MM.1S (cell line): ENCODE measurements around the gene LHX1.

ENCODE experiments used
- DNase-seq: peaks from one replicate; pipeline ENCODE4 v3.0.0-alpha.2; 2015
- H2AFZ ChIP-seq: fragments of 300-600 bp; sonication (generic); 2 replicates; pipeline ENCODE4 v1.6.0; 2016; ENCODE audit warnings: antibody characterized with exemption, low read length
- H3F3A ChIP-seq: fragments of 300-600 bp; sonication (generic); 2 replicates; pipeline ENCODE4 v1.6.1; 2016; ENCODE audit warnings: mild to moderate bottlenecking, antibody characterized with exemption, low read length, moderate library complexity, mixed read lengths; ENCODE audit not compliant: insufficient read depth
- H3K27ac ChIP-seq: fragments of 300-600 bp; sonication (generic); 2 replicates; pipeline ENCODE4 v1.5.1; 2016; ENCODE audit warnings: mild to moderate bottlenecking, low read length
- H3K27me3 ChIP-seq: fragments of 300-600 bp; sonication (generic); replicated peaks from 2 replicates; pipeline ENCODE4 v1.6.0; 2016; ENCODE audit warnings: low read length; ENCODE audit not compliant: insufficient read depth
- H3K36me3 ChIP-seq: fragments of 300-600 bp; sonication (generic); replicated peaks from 2 replicates; pipeline ENCODE4 v1.6.1; 2016; ENCODE audit warnings: mild to moderate bottlenecking, low read length, mixed read lengths; ENCODE audit not compliant: insufficient read depth
- H3K4me1 ChIP-seq: fragments of 300-600 bp; sonication (generic); 2 replicates; pipeline ENCODE4 v1.6.1; 2016; ENCODE audit warnings: low read length, mixed read lengths
- H3K4me2 ChIP-seq: fragments of 300-600 bp; sonication (generic); 2 replicates; pipeline ENCODE4 v1.6.0; 2016; ENCODE audit warnings: low read depth, low read length
- H3K4me3 ChIP-seq: fragments of 300-600 bp; sonication (generic); 2 replicates; pipeline ENCODE4 v1.5.1; 2016; ENCODE audit warnings: low read length, mixed read lengths
- H3K79me2 ChIP-seq: fragments of 300-600 bp; sonication (generic); 2 replicates; pipeline ENCODE4 v1.6.1; 2016; ENCODE audit warnings: mixed run types, low read length, mixed read lengths
- H3K9ac ChIP-seq: fragments of 300-600 bp; sonication (generic); 2 replicates; pipeline ENCODE4 v1.6.1; 2016; ENCODE audit warnings: low read length, mixed read lengths
- H3K9me2 ChIP-seq: fragments of 300-600 bp; sonication (generic); replicated peaks from 2 replicates; pipeline ENCODE4 v1.6.1; 2016; ENCODE audit warnings: mild to moderate bottlenecking, low read length, mixed read lengths; ENCODE audit not compliant: insufficient read depth
- H3K9me3 ChIP-seq: fragments of 300-600 bp; sonication (generic); replicated peaks from 2 replicates; pipeline ENCODE4 v1.6.1; 2016; ENCODE audit warnings: mild to moderate bottlenecking, low read length, mixed read lengths; ENCODE audit not compliant: insufficient read depth
- H4K20me1 ChIP-seq: fragments of 300-600 bp; sonication (generic); 2 replicates; pipeline ENCODE4 v1.6.1; 2016; ENCODE audit warnings: mild to moderate bottlenecking, low read length, moderate library complexity, mixed read lengths; ENCODE audit not compliant: insufficient read depth
- EZH2 ChIP-seq: fragments of 300-600 bp; sonication (generic); optimal IDR thresholded peaks from 2 replicates; pipeline ENCODE3; 2017; ENCODE audit warnings: low read depth, mild to moderate bottlenecking, antibody characterized with exemption, low read length, mixed read lengths
- EZH2phosphoT487 ChIP-seq: fragments of 300-600 bp; sonication (generic); IDR thresholded peaks from 2 replicates; pipeline ENCODE4 v1.6.1; 2018; ENCODE audit warnings: antibody characterized with exemption, low read length
- TF ChIP-seq, protein P1 (sequence below): fragments of 300-600 bp; sonication (generic); IDR thresholded peaks from 2 replicates; pipeline ENCODE4 v1.5.1; 2016; ENCODE audit warnings: antibody characterized with exemption, low read length, mixed read lengths

The LHX1 gene

GRCh38 chr17:36944553-36944952 is 7.3 kb downstream of the LHX1 start:
- Histone ChIP-seq H3F3A (no peaks in the 10 kb centered on the region), H3K9ac (no peak overlapping the region), H3K27ac (no peak overlapping the region), H3K36me3 (no peaks in the 10 kb centered on the region), H3K79me2 (peaks cover 7% of the 10 kb centered on the region), H3K9me2 (no peaks in the 10 kb centered on the region), H3K4me1 (peaks cover 6% of the 10 kb centered on the region; the same call in 1 of the 2 replicates), H3K4me3 (no peak overlapping the region), H4K20me1 (no peaks in the 10 kb centered on the region), H3K4me2 (no peak overlapping the region), H3K9me3 (no peaks in the 10 kb centered on the region), H3K27me3 (peaks cover 82% of the 10 kb centered on the region), H2AFZ (no peak overlapping the region)
- TF ChIP-seq, protein P1, sequence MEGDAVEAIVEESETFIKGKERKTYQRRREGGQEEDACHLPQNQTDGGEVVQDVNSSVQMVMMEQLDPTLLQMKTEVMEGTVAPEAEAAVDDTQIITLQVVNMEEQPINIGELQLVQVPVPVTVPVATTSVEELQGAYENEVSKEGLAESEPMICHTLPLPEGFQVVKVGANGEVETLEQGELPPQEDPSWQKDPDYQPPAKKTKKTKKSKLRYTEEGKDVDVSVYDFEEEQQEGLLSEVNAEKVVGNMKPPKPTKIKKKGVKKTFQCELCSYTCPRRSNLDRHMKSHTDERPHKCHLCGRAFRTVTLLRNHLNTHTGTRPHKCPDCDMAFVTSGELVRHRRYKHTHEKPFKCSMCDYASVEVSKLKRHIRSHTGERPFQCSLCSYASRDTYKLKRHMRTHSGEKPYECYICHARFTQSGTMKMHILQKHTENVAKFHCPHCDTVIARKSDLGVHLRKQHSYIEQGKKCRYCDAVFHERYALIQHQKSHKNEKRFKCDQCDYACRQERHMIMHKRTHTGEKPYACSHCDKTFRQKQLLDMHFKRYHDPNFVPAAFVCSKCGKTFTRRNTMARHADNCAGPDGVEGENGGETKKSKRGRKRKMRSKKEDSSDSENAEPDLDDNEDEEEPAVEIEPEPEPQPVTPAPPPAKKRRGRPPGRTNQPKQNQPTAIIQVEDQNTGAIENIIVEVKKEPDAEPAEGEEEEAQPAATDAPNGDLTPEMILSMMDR: no peak
- TF ChIP-seq EZH2phosphoT487 (no peak), EZH2 (no peak)
- no peak for DNase-seq

- Histone ChIP-seq H3K27me3 (peaks cover 78% of the 10 kb centered on the region), H3K9me2 (no peaks in the 10 kb centered on the region), H3K9me3 (no peaks in the 10 kb centered on the region), H2AFZ (no peak overlapping the region), H3F3A (no peaks in the 10 kb centered on the region), H3K4me3 (no peak overlapping the region), H3K4me1 (peaks cover 12% of the 10 kb centered on the region; the same call in 1 of the 2 replicates), H3K79me2 (peaks cover 13% of the 10 kb centered on the region), H4K20me1 (no peaks in the 10 kb centered on the region), H3K9ac (no peak overlapping the region), H3K4me2 (no peak overlapping the region), H3K36me3 (no peaks in the 10 kb centered on the region), H3K27ac (no peak overlapping the region)
- TF ChIP-seq EZH2: no peak
- TF ChIP-seq EZH2phosphoT487: no peak
- TF ChIP-seq, protein P1: no peak
- DNase-seq: no peak
These were observed 7.9 kb downstream of the LHX1 start for GRCh38 chr17:36945140-36945539.

- no peak overlapping the region for H3K27ac ChIP-seq
- no peaks in the 10 kb centered on the region for H4K20me1 ChIP-seq
- H3F3A ChIP-seq: no peaks in the 10 kb centered on the region
- H3K4me2 ChIP-seq: no peak overlapping the region
- no peak overlapping the region for H2AFZ ChIP-seq
- H3K4me3 ChIP-seq: no peak overlapping the region
- H3K27me3 ChIP-seq: peaks cover 68% of the 10 kb centered on the region
- DNase-seq: no peak
- H3K9me2 ChIP-seq: no peaks in the 10 kb centered on the region
- H3K4me1 ChIP-seq: peaks cover 13% of the 10 kb centered on the region; the same call in 1 of the 2 replicates
- no peaks in the 10 kb centered on the region for H3K9me3 ChIP-seq
- no peak overlapping the region for H3K9ac ChIP-seq
- TF ChIP-seq EZH2 (no peak), EZH2phosphoT487 (no peak)
- TF ChIP-seq, protein P1: no peak
- H3K36me3 ChIP-seq: 0 out of 2 replicates have a peak, but pooled peaks cover 5% of the 10 kb centered on the region
- H3K79me2 ChIP-seq: peaks cover 23% of the 10 kb centered on the region
These were observed 8.9 kb downstream of the LHX1 start for GRCh38 chr17:36945959-36946725.
